ENCODE measurements around the gene ATRAID. TPM values are rescaled to one million over a fixed set of nuclear protein-coding genes. Genes with fewer than 3 reads are reported as not detected.

The ATRAID gene
- total and polyA plus RNA-seq, 2 donors (not counting 3 experiments of a cell fraction or from before 2014, with no cell fraction given) = 84.3 to 283 TPM

GRCh38 chr2:27189989-27190388, 21.9 kb upstream of the ATRAID start:
- H3K4me3 ChIP-seq (replicated peaks in 1 of 3; ENCODE audit: insufficient read depth in 1 of 3, low read depth in 1 of 3, low read length in 3 of 3) = no peak overlapping the region
- no peak for FAIRE-seq
- H3K9me3 ChIP-seq (replicated peaks; ENCODE audit: control insufficient read depth, insufficient read depth, low read length) = no peaks in the 10 kb centered on the region
- no peaks in the 10 kb centered on the region for H3K9me1 ChIP-seq (replicated peaks; ENCODE audit: control insufficient read depth, extremely low read depth, insufficient read depth, low read length)
- no peak overlapping the region for H2AFZ ChIP-seq (ENCODE audit: low read depth, low read length)
- H4K20me1 ChIP-seq (replicated peaks; ENCODE audit: control insufficient read depth, extremely low read depth, insufficient read depth, low read length) = no peaks in the 10 kb centered on the region
- DNase-seq (ENCODE audit: low read depth, low spot score) = no peak
- POLR2A ChIA-PET = no interaction called here
- intact Hi-C loops (cut with micrococcal nuclease) = no loop called here
- CTCF ChIA-PET = interaction anchor here (0.6 to 3.2 kb wide), 3 partner anchors 19 to 134 kb away, joined by 3 to 38 read pairs (median 4); no protein-coding TSS in a partner anchor
- H3K4me1 ChIP-seq (ENCODE audit: control insufficient read depth, extremely low read depth, insufficient read depth, low read length) = no peaks in the 10 kb centered on the region
- H3K36me3 ChIP-seq (ENCODE audit: control insufficient read depth in 2 of 2, extremely low read depth in 1 of 2, insufficient read depth in 2 of 2, low read length in 2 of 2) = no peaks in the 10 kb centered on the region
- H3K9ac ChIP-seq (replicated peaks; ENCODE audit: extremely low read depth, insufficient read depth, low read length) = no peak overlapping the region
- dilution Hi-C loops (cut with MboI; ENCODE audit: extremely low pct_ligation_motif_present, low sequenced_read_pairs) = no loop called here
- BruUV-seq (replicated peaks) = no TSS peak
- H3K27me3 ChIP-seq (ENCODE audit: control insufficient read depth in 2 of 2, insufficient read depth in 2 of 2, low read length in 2 of 2) = peaks cover 8 to 11% of the 10 kb centered on the region in 2 experiments
- TF ChIP-seq JUN (IDR thresholded peaks at IDR 0.05; ENCODE audit: borderline replicate concordance, insufficient read depth, insufficient read length, low read depth) = no peak
- TF ChIP-seq MYC (IDR thresholded peaks at IDR 0.05; ENCODE audit: low read depth, low read length) = no peak
- no peak for TF ChIP-seq EZH2 (IDR thresholded peaks at IDR 0.05; ENCODE audit: borderline replicate concordance, low read depth, low read length, severe bottlenecking)
- no peak for TF ChIP-seq POLR2AphosphoS5 (IDR thresholded peaks at IDR 0.05; ENCODE audit: insufficient read depth, low read depth, low read length)
- no peak for TF ChIP-seq POLR2A (IDR thresholded peaks at IDR 0.05; ENCODE audit: low read depth, low read length)
- TF ChIP-seq GATA2 (IDR thresholded peaks at IDR 0.05; ENCODE audit: insufficient read depth, insufficient read length, low read depth, low read length) = no peak
- no peak for TF ChIP-seq MAX (IDR thresholded peaks at IDR 0.05; ENCODE audit: insufficient read depth, insufficient read length)
- TF ChIP-seq FOS (IDR thresholded peaks at IDR 0.05; ENCODE audit: borderline replicate concordance, insufficient read depth, low read length) = no peak
- no peaks in the 10 kb centered on the region for H3K79me2 ChIP-seq (ENCODE audit: control insufficient read depth, insufficient read depth, low read length)
- no peak overlapping the region for H3K4me2 ChIP-seq (ENCODE audit: insufficient read depth, low read length)
- H3K27ac ChIP-seq (ENCODE audit: insufficient read depth, low read depth, low read length) = no peak overlapping the region

All from endothelial cell of umbilical vein (primary cell).